Measurements from ENCODE around the gene PTGFR.

The PTGFR gene

DNA sequence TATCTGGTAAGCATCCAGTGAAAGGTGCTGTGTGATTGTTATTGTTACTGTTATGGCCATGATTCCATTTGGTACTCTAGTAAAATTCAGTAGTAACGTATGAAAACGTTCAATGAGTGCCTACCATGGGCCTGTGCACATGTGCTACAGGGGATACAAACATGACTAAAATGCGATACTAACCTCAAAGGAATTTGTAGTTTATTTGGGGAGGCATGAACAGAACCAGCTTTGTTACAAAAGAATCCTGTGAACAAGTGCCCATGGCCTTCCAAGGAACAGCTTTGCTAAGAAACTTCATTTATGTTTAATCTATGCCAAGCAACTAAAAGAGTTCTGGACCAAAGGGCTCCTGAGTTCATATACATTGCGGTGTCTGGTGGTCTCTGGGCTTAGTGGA lies 28.7 kb downstream of the PTGFR start:
- TF ChIP-seq, protein P1, sequence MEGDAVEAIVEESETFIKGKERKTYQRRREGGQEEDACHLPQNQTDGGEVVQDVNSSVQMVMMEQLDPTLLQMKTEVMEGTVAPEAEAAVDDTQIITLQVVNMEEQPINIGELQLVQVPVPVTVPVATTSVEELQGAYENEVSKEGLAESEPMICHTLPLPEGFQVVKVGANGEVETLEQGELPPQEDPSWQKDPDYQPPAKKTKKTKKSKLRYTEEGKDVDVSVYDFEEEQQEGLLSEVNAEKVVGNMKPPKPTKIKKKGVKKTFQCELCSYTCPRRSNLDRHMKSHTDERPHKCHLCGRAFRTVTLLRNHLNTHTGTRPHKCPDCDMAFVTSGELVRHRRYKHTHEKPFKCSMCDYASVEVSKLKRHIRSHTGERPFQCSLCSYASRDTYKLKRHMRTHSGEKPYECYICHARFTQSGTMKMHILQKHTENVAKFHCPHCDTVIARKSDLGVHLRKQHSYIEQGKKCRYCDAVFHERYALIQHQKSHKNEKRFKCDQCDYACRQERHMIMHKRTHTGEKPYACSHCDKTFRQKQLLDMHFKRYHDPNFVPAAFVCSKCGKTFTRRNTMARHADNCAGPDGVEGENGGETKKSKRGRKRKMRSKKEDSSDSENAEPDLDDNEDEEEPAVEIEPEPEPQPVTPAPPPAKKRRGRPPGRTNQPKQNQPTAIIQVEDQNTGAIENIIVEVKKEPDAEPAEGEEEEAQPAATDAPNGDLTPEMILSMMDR (IDR thresholded peaks at IDR 0.05; ENCODE audit: low read depth, low read length) = no peak
- no peak overlapping the region for H3K4me3 ChIP-seq (replicated peaks in 1 of 2; ENCODE audit: low read depth in 2 of 2, low read length in 2 of 2)
- DNase-seq (ENCODE audit: low read depth in 2 of 2) = peak in 1 of 2 donors; percentile 18

DNA sequence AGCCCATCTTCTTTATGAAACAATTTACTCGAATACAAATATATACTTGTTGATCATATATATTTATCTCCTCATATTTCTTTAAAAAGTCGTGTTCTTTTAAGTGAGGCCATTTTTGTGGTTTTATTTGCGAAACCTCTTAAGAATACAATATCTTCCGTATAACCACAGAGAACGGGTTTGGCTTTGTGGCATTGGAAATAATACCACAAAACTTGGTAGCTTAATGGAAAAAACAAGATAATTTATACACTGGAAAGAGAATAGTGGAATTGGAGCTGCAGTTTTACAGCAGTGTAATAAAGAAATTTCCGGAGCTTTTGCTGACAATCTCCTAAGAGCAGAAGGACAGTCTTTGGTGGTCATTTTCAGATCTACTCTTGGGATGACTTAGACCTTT lies 29.4 kb downstream of the PTGFR start:
- DNase-seq (ENCODE audit: low read depth in 2 of 2) = peak in 1 of 2 donors; percentile 3
- TF ChIP-seq, protein P1 (IDR thresholded peaks at IDR 0.05; ENCODE audit: low read depth, low read length) = no peak
- H3K4me3 ChIP-seq (replicated peaks in 1 of 2; ENCODE audit: low read depth in 2 of 2, low read length in 2 of 2) = no peak overlapping the region

DNA sequence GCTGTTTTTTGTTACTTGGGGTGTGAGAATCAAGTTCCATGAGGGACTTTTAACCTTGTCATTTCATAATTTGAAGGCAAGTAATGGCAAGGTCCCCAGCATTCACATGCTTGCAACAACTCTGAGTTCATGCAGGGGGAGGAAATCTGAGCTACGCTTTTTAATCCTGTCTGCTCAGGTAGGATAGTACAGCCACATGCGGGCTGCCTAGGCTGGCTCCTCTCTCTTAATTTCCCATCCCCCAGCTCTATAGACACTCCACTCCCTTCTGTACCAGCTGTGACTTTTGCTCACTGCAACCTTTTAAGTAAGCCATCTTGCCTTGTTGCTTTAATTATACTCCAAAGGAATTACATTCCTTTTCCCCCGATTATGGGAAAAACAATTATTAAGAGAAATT lies 30.1 kb downstream of the PTGFR start:
- TF ChIP-seq, protein P1 (IDR thresholded peaks at IDR 0.05; ENCODE audit: low read depth, low read length) = no peak
- no peak overlapping the region for H3K4me3 ChIP-seq (replicated peaks in 1 of 2; ENCODE audit: low read depth in 2 of 2, low read length in 2 of 2)

DNA sequence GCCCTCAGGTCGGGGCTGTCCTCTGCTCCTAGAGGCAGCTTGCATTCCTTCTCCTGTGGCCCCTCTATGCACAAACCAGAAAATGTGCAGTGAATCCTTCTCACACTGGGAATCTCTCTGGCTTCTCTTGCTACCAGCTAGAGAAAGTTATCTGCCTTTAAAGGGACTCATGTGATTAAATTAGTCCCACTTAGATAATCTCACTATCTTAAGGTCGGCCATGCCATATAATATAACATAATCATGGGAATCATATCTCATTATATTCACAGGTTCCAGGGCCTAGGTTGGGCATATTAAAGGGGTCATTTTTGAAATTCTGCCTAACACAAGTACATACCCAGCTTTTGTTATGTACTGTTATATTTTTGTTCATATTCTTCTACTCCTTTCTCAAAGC lies 31.4 kb downstream of the PTGFR start:
- no peak overlapping the region for H3K4me3 ChIP-seq (replicated peaks in 1 of 2; ENCODE audit: low read depth in 2 of 2, low read length in 2 of 2)
- no peak for DNase-seq (ENCODE audit: low read depth in 2 of 2)
- TF ChIP-seq, protein P1 (IDR thresholded peaks at IDR 0.05; ENCODE audit: low read depth, low read length) = no peak

More for the DNA sequence above, 30.1 kb downstream of the PTGFR start:
- no peak for DNase-seq (ENCODE audit: low read depth in 2 of 2)

DNA sequence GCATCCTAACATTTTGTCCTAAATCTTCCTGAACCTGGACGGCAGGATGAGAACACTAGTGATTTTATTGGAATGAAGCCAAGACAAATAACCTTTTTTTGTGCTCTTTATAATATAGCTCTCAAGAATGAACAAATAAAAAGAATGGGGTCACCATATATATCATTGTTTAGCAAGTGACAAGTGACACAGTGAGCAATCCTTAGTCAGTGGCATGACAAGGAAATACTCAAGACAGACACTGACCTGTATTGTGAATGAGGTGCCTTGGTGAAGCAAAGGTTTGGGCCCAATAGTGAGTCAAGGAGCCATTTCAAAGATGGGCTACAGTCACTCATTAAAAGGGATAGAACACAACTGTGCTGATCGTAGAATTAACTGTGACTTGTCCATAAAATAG lies 35.7 kb downstream of the PTGFR start:
- DNase-seq (ENCODE audit: low read depth in 2 of 2) = peak in 1 of 2 donors; percentile 11
- TF ChIP-seq, protein P1 (IDR thresholded peaks at IDR 0.05; ENCODE audit: low read depth, low read length) = no peak
- no peak overlapping the region for H3K4me3 ChIP-seq (replicated peaks in 1 of 2; ENCODE audit: low read depth in 2 of 2, low read length in 2 of 2)

DNA sequence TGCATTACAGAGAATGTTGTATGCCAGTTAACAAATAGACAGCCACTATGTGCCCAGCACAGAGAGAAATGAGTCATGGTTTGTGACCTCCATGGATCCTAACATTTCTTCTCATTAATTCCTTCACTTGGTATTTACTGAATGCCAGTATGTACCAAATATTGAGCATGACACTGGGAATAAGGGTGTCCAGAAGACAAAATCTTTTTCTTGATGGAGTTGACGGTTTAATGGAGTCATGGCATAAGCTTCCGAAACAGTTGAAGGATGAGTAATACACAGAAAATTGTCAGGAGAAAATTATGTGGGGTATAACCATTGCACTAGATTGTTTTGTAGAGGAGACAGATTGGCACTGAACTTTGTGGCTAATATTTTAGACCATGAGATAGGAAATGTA lies 36.9 kb downstream of the PTGFR start:
- no peak overlapping the region for H3K4me3 ChIP-seq (replicated peaks in 1 of 2; ENCODE audit: low read depth in 2 of 2, low read length in 2 of 2)
- TF ChIP-seq, protein P1 (IDR thresholded peaks at IDR 0.05; ENCODE audit: low read depth, low read length) = no peak

DNA sequence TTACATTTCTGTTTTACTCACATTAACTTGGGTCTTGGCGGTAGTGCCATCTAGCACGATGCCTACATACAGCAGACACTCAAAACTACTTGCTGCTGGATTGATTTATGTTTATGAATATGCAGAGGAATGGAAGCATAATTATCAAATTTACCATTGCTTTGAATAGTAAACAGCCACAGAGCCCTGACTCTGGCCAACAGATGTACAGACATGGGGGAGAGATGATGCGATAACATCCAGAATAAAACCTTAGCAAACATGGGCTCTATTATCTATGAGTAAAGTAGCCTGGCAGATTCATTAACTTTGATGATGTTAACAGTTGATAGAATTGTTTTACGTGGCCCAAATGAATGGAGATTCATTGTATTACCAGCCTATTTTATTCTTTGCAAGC lies 42.8 kb downstream of the PTGFR start:
- H3K4me3 ChIP-seq (replicated peaks in 1 of 2; ENCODE audit: low read depth in 2 of 2, low read length in 2 of 2) = no peak overlapping the region
- TF ChIP-seq, protein P1 (IDR thresholded peaks at IDR 0.05; ENCODE audit: low read depth, low read length) = no peak

More for the DNA sequence above, 36.9 kb downstream of the PTGFR start:
- peak in 1 of 2 donors; percentile 37 for DNase-seq (ENCODE audit: low read depth in 2 of 2)

More for the DNA sequence above, 42.8 kb downstream of the PTGFR start:
- no peak for DNase-seq (ENCODE audit: low read depth in 2 of 2)
